HCT116 (cell line): ENCODE results near the gene RBBP8. TPM values are rescaled to one million over a fixed set of nuclear protein-coding genes. Genes with fewer than 3 reads are reported as not detected.

Source experiments
- ATAC-seq: fragments of 200-7000 bp; cut with Tn5 transposase; 2 replicates; pipeline ENCODE4 v1.9.1; 2020; ENCODE audit warnings: mild to moderate bottlenecking, moderate library complexity
- BruUV-seq: library from RNA; stranded (reverse); fragments of 400-500 nt; replicated peaks from 2 replicates; lab custom pipeline; 2021; lab: Mats Ljungman, UMichigan
- CTCF ChIA-PET: fragments of 300-600 bp; sonication (Branson Sonifier 250); formaldehyde crosslinking; loops from one replicate; lab custom pipeline; 2021; ENCODE audit warnings: antibody characterized with exemption; lab: Charles Lee
- POLR2A ChIA-PET: fragments of 300-600, 350-600 bp; sonication (Branson Sonifier 250); formaldehyde crosslinking; loops from one replicate; lab custom pipeline; 2021; ENCODE audit warnings: antibody characterized with exemption; lab: Charles Lee
- RAD21 ChIA-PET, 2 experiments: fragments of 300-600 bp; sonication (Branson Sonifier 250); formaldehyde crosslinking; loops; one replicate each; lab custom pipeline; 2023; ENCODE audit warnings: low total read pairs in 2 of 2; ENCODE audit not compliant: uncharacterized antibody in 2 of 2, unreplicated experiment in 2 of 2, low non-redundant PET in 1 of 2; lab: Charles Lee
- DNase-seq: peaks from one replicate; pipeline ENCODE4 v3.0.0-alpha.2; 2010; ENCODE audit warnings: low read depth, low spot score
- H2AFZ ChIP-seq: fragments of 200-600 bp; shearing (Covaris generic), sonication (generic); 2 replicates; pipeline ENCODE4 v1.6.1; 2017; ENCODE audit warnings: low read depth, mixed run types, mixed read lengths, antibody characterized with exemption, low read length; ENCODE audit not compliant: poor library complexity, severe bottlenecking
- H3K27ac ChIP-seq: 2 replicates; pipeline ENCODE4 v1.5.1; 2012; ENCODE audit warnings: low read depth, low read length
- H3K27me3 ChIP-seq: fragments of 200-600 bp; sonication (generic); 2 replicates; pipeline ENCODE4 v1.6.1; 2016; ENCODE audit warnings: mixed run types, low read length, mixed read lengths; ENCODE audit not compliant: insufficient read depth
- H3K36me3 ChIP-seq, 2 experiments: fragments of 200-500 bp in 1 of 2; fragments of 200-600 bp in 1 of 2; sonication (Bioruptor generic) in 1 of 2; sonication (generic) in 1 of 2; 2 replicates each; pipeline versions ENCODE4 v1.5.1 to v1.6.1; 2014 to 2016; ENCODE audit warnings: low read length in 2 of 2, inconsistent platforms in 1 of 2, mixed read lengths in 1 of 2, mixed run types in 1 of 2; ENCODE audit not compliant: insufficient read depth in 2 of 2, control insufficient read depth in 1 of 2
- H3K4me1 ChIP-seq, 2 experiments: fragments of 200-600 bp in 1 of 2; sonication (generic) in 1 of 2; 2 replicates each; pipeline versions ENCODE4 v1.5.1 to v1.6.1; 2012 to 2017; ENCODE audit warnings: low read length in 2 of 2, inconsistent platforms in 1 of 2, mild to moderate bottlenecking in 1 of 2, mixed read lengths in 1 of 2, mixed run types in 1 of 2, moderate library complexity in 1 of 2; ENCODE audit not compliant: insufficient read depth in 2 of 2, control insufficient read depth in 1 of 2
- H3K4me2 ChIP-seq: fragments of 200-600 bp; sonication (generic); 2 replicates; pipeline ENCODE4 v1.6.1; 2017; ENCODE audit warnings: mixed run types, low read length, mixed read lengths
- H3K4me3 ChIP-seq, 2 experiments: fragments of 200-600 bp in 1 of 2; sonication (generic) in 1 of 2; replicated peaks in 1 of 2; 2 replicates each; pipeline ENCODE4 v1.5.1; 2011 to 2016; ENCODE audit warnings: low read length in 2 of 2, control low read depth in 1 of 2, low read depth in 1 of 2, mild to moderate bottlenecking in 1 of 2, mixed read lengths in 1 of 2, mixed run types in 1 of 2
- H3K79me2 ChIP-seq: fragments of 200-600 bp; sonication (generic); 2 replicates; pipeline ENCODE4 v1.6.1; 2017; ENCODE audit warnings: mild to moderate bottlenecking, mixed run types, low read length, moderate library complexity, mixed read lengths; ENCODE audit not compliant: insufficient read depth
- H3K9ac ChIP-seq: fragments of 200-600 bp; sonication (generic); 2 replicates; pipeline ENCODE4 v1.6.1; 2016; ENCODE audit warnings: low read length, mixed read lengths
- H3K9me2 ChIP-seq: fragments of 200-600 bp; sonication (generic), shearing (Covaris generic); 2 replicates; pipeline ENCODE4 v1.6.1; 2017; ENCODE audit warnings: mixed run types, mild to moderate bottlenecking, moderate library complexity; ENCODE audit not compliant: insufficient read depth
- H3K9me3 ChIP-seq, 2 experiments: fragments of 200-500 bp in 1 of 2; fragments of 200-600 bp in 1 of 2; sonication (Bioruptor generic) in 1 of 2; sonication (generic) in 1 of 2; 2 replicates each; pipeline ENCODE4 v1.6.1; 2014 to 2017; ENCODE audit warnings: low read length in 2 of 2, mixed read lengths in 2 of 2, inconsistent platforms in 1 of 2, low read depth in 1 of 2, mild to moderate bottlenecking in 1 of 2, mixed run types in 1 of 2, moderate library complexity in 1 of 2; ENCODE audit not compliant: control insufficient read depth in 1 of 2, insufficient read depth in 1 of 2
- H4K20me1 ChIP-seq: fragments of 200-600 bp; sonication (generic), shearing (Covaris generic); 2 replicates; pipeline ENCODE4 v1.6.1; 2017; ENCODE audit warnings: mixed run types, mild to moderate bottlenecking, moderate library complexity; ENCODE audit not compliant: insufficient read depth
- ATF3 ChIP-seq: IDR thresholded peaks from 2 replicates; pipeline ENCODE4 v1.6.1; 2012
- CBX3 ChIP-seq: IDR thresholded peaks from 2 replicates; pipeline ENCODE4 v1.6.1; 2012; ENCODE audit warnings: low read depth
- CEBPB ChIP-seq: IDR thresholded peaks from 2 replicates; pipeline ENCODE4 v1.6.1; 2012; ENCODE audit warnings: low read depth
- EGR1 ChIP-seq: IDR thresholded peaks from 2 replicates; pipeline ENCODE4 v1.6.1; 2012; ENCODE audit warnings: low read depth
- ELF1 ChIP-seq: IDR thresholded peaks from 2 replicates; pipeline ENCODE4 v1.6.1; 2012; ENCODE audit warnings: low read depth, borderline replicate concordance
- EZH2 ChIP-seq: fragments of 200-600 bp; sonication (generic); IDR thresholded peaks from 2 replicates; pipeline ENCODE4 v1.6.1; 2017; ENCODE audit warnings: antibody characterized with exemption, mixed run types
- FOSL1 ChIP-seq: IDR thresholded peaks from 2 replicates; pipeline ENCODE4 v1.6.1; 2012; ENCODE audit warnings: low read depth
- MAX ChIP-seq: IDR thresholded peaks from 2 replicates; pipeline ENCODE4 v1.6.1; 2012
- POLR2AphosphoS5 ChIP-seq: IDR thresholded peaks from 2 replicates; pipeline ENCODE4 v1.6.1; 2011; ENCODE audit warnings: mild to moderate bottlenecking, low read depth, low read length, moderate library complexity
- SP1 ChIP-seq: IDR thresholded peaks from 2 replicates; pipeline ENCODE4 v1.6.1; 2012; ENCODE audit warnings: low read depth
- SRF ChIP-seq: IDR thresholded peaks from 2 replicates; pipeline ENCODE4 v1.6.1; 2012; ENCODE audit warnings: low read depth
- TCF7L2 ChIP-seq: IDR thresholded peaks from 2 replicates; pipeline ENCODE4 v1.7.0; 2011; ENCODE audit warnings: borderline replicate concordance, inconsistent platforms; ENCODE audit not compliant: insufficient read depth, insufficient read length; ENCODE audit errors: extremely low read depth
- ZNF274 ChIP-seq: fragments of 200-500 bp; sonication (Bioruptor generic); IDR thresholded peaks from 2 replicates; pipeline ENCODE4 v1.6.1; 2014; ENCODE audit warnings: mild to moderate bottlenecking, low read depth, low read length, inconsistent platforms
- intact Hi-C: fragments of 100-400 bp; cut with micrococcal nuclease; formaldehyde crosslinking; loops from 2 replicates; pipeline ENCODE4 v1.10.0; 2022
- total RNA-seq: library from RNA; stranded (reverse); gene quantifications from one replicate; pipeline ENCODE4 v1.2.1, GENCODE V29; 2021; ENCODE audit not compliant: unreplicated experiment

The RBBP8 gene
- total RNA-seq, 1 experiment from 2014 or later: 66.6 TPM

GRCh38 chr18:23037646-23038045 lies 104.5 kb downstream of the RBBP8 start:
- RAD21 ChIA-PET: no interaction called here

GRCh38 chr18:23038712-23039111 lies 105.6 kb downstream of the RBBP8 start:
- Histone ChIP-seq H2AFZ (no peak overlapping the region), H3K4me1 (no peaks in the 10 kb centered on the region), H3K9me3 (no peaks in the 10 kb centered on the region), H3K9ac (no peak overlapping the region), H4K20me1 (no peaks in the 10 kb centered on the region), H3K4me2 (no peak overlapping the region), H3K4me3 (no peak overlapping the region), H3K36me3 (no peaks in the 10 kb centered on the region), H3K27ac (no peak overlapping the region), H3K79me2 (no peaks in the 10 kb centered on the region), H3K27me3 (no peaks in the 10 kb centered on the region), H3K9me2 (no peaks in the 10 kb centered on the region)
- ChIA-PET CTCF (no interaction called here), POLR2A (no interaction called here), RAD21 (no interaction called here)
- ATAC-seq: no peak
- no peak for TF ChIP-seq ZNF274
- TF ChIP-seq CEBPB: no peak
- TF ChIP-seq SP1: no peak
- TF ChIP-seq EGR1: no peak
- intact Hi-C loops: no loop called here
- no peak for DNase-seq
- BruUV-seq: no TSS peak

More at GRCh38 chr18:23037646-23038045, 104.5 kb downstream of the RBBP8 start:
- ChIA-PET POLR2A (no interaction called here), CTCF (no interaction called here)
- Histone ChIP-seq H3K79me2 (no peaks in the 10 kb centered on the region), H3K9me3 (no peaks in the 10 kb centered on the region), H3K27ac (no peak overlapping the region), H3K27me3 (no peaks in the 10 kb centered on the region), H3K9me2 (no peaks in the 10 kb centered on the region), H3K4me3 (no peak overlapping the region), H4K20me1 (no peaks in the 10 kb centered on the region), H3K9ac (no peak overlapping the region), H2AFZ (no peak overlapping the region), H3K36me3 (no peaks in the 10 kb centered on the region), H3K4me1 (peaks cover 0 to 5% of the 10 kb centered on the region in 2 experiments; a peak in 1 of 4 replicates), H3K4me2 (no peak overlapping the region)
- no peak for ATAC-seq
- intact Hi-C loops: no loop called here
- BruUV-seq: no TSS peak
- no peak for TF ChIP-seq CBX3
- TF ChIP-seq ELF1: no peak
- TF ChIP-seq POLR2AphosphoS5: no peak
- no peak for TF ChIP-seq ATF3
- TF ChIP-seq SRF: no peak
- TF ChIP-seq ZNF274: no peak
- TF ChIP-seq FOSL1: no peak
- no peak for TF ChIP-seq EZH2
- no peak for TF ChIP-seq TCF7L2
- no peak for TF ChIP-seq CEBPB
- no peak for TF ChIP-seq MAX
- TF ChIP-seq EGR1: no peak
- no peak for DNase-seq
